SK-N-SH (cell line): Measurements from ENCODE around the gene ZNF746. TPM values are rescaled to one million over a fixed set of nuclear protein-coding genes. Genes with fewer than 3 reads are reported as not detected.

ENCODE experiments used
- CTCF ChIA-PET: fragments of 300-600, 350-600 bp; formaldehyde crosslinking; extraction: SDS; loops from one replicate; lab custom pipeline; 2021; lab: Yijun Ruan, JAX
- POLR2A ChIA-PET: fragments of 350-600 bp; sonication (Branson Sonifier 250); formaldehyde crosslinking; extraction: SDS; loops from one replicate; lab custom pipeline; 2020; ENCODE audit warnings: antibody characterized with exemption, inconsistent platforms; lab: Yijun Ruan, JAX
- DNase-seq: peaks from one replicate; pipeline ENCODE4 v3.0.0; 2012
- H2AFZ ChIP-seq: fragments of 200-600 bp; sonication (generic); 2 replicates; pipeline ENCODE4 v1.8.1; 2016; ENCODE audit warnings: antibody characterized with exemption, mild to moderate bottlenecking, low read depth
- H3F3A ChIP-seq: fragments of 200-600 bp; sonication (generic); replicated peaks from 2 replicates; pipeline ENCODE3; 2016; ENCODE audit warnings: antibody characterized with exemption, mild to moderate bottlenecking; ENCODE audit not compliant: insufficient read depth
- H3K27ac ChIP-seq, 2 experiments: fragments of 200-500 bp in 1 of 2; fragments of 200-600 bp in 1 of 2; sonication (Bioruptor generic) in 1 of 2; sonication (generic), shearing (Covaris generic) in 1 of 2; 2 replicates each; pipeline versions ENCODE4 v1.5.1 to v1.6.1; 2014 to 2016; ENCODE audit warnings: low read depth in 2 of 2, inconsistent platforms in 1 of 2, low read length in 1 of 2, mild to moderate bottlenecking in 1 of 2, mixed read lengths in 1 of 2
- H3K27me3 ChIP-seq: fragments of 200-600 bp; sonication (generic), shearing (Covaris generic); 2 replicates; pipeline ENCODE4 v1.6.1; 2016; ENCODE audit warnings: mixed run types; ENCODE audit not compliant: insufficient read depth
- H3K36me3 ChIP-seq, 2 experiments: fragments of 200-500 bp in 1 of 2; fragments of 200-600 bp in 1 of 2; sonication (Bioruptor generic) in 1 of 2; sonication (generic) in 1 of 2; replicated peaks in 1 of 2; 2 replicates each; pipeline versions ENCODE3 to v1.5.1; 2014 to 2016; ENCODE audit warnings: low read length in 1 of 2, mild to moderate bottlenecking in 1 of 2; ENCODE audit not compliant: insufficient read depth in 2 of 2, control insufficient read depth in 1 of 2
- H3K4me1 ChIP-seq, 2 experiments: fragments of 200-500 bp in 1 of 2; fragments of 200-600 bp in 1 of 2; sonication (Bioruptor generic) in 1 of 2; sonication (generic), shearing (Covaris generic) in 1 of 2; 2 replicates each; pipeline versions ENCODE4 v1.5.1 to v1.6.1; 2014 to 2016; ENCODE audit warnings: low read depth in 1 of 2, low read length in 1 of 2, mixed run types in 1 of 2; ENCODE audit not compliant: insufficient read depth in 2 of 2, control insufficient read depth in 1 of 2
- H3K4me2 ChIP-seq: fragments of 200-600 bp; sonication (generic), shearing (Covaris generic); 2 replicates; pipeline ENCODE4 v1.6.1; 2017; ENCODE audit warnings: mixed run types
- H3K4me3 ChIP-seq, 2 experiments: fragments of 200-500 bp in 1 of 2; fragments of 200-600 bp in 1 of 2; sonication (Bioruptor generic) in 1 of 2; sonication (generic), shearing (Covaris generic) in 1 of 2; 2 replicates each; pipeline versions ENCODE4 v1.5.1 to v1.8.1; 2014 to 2016; ENCODE audit warnings: low read depth in 2 of 2, inconsistent platforms in 1 of 2, low read length in 1 of 2, mild to moderate bottlenecking in 1 of 2, mixed read lengths in 1 of 2, moderate library complexity in 1 of 2
- H3K79me2 ChIP-seq: fragments of 200-600 bp; sonication (generic); 2 replicates; pipeline ENCODE4 v1.8.1; 2017; ENCODE audit warnings: mild to moderate bottlenecking; ENCODE audit not compliant: insufficient read depth
- H3K9ac ChIP-seq: fragments of 200-600 bp; sonication (generic); 2 replicates; pipeline ENCODE4 v1.6.1; 2017; ENCODE audit warnings: mixed run types
- H3K9me2 ChIP-seq: fragments of 200-600 bp; sonication (generic); 2 replicates; pipeline ENCODE4 v1.6.1; 2017; ENCODE audit warnings: mixed run types
- H3K9me3 ChIP-seq: fragments of 200-600 bp; sonication (generic); 2 replicates; pipeline ENCODE4 v1.6.1; 2017; ENCODE audit warnings: mixed run types, mild to moderate bottlenecking, moderate library complexity
- H4K20me1 ChIP-seq: fragments of 200-600 bp; sonication (generic); 2 replicates; pipeline ENCODE4 v1.6.1; 2017; ENCODE audit warnings: mild to moderate bottlenecking, mixed run types; ENCODE audit not compliant: insufficient read depth
- CHD2 ChIP-seq: fragments of 150-350 bp; IDR thresholded peaks from 2 replicates; pipeline ENCODE4 v1.6.1; 2018; ENCODE audit warnings: low read length; ENCODE audit not compliant: partially characterized antibody
- CTCF ChIP-seq: fragments of 200-600 bp; sonication (generic); IDR thresholded peaks from 2 replicates; pipeline ENCODE4 v1.6.1; 2017; ENCODE audit warnings: antibody characterized with exemption, mild to moderate bottlenecking, moderate library complexity
- FOXM1 ChIP-seq: IDR thresholded peaks from 2 replicates; pipeline ENCODE4 v1.4.0; 2012; ENCODE audit warnings: low read depth, mild to moderate bottlenecking
- JUND ChIP-seq: IDR thresholded peaks from 2 replicates; pipeline ENCODE4 v1.4.0; 2012
- MAX ChIP-seq: IDR thresholded peaks from 2 replicates; pipeline ENCODE4 v1.4.0; 2012; ENCODE audit warnings: low read depth
- MXI1 ChIP-seq: IDR thresholded peaks from 2 replicates; pipeline ENCODE4 v1.6.1; 2012; ENCODE audit warnings: mild to moderate bottlenecking, low read depth, low read length, improper control_type of control experiment
- NRF1 ChIP-seq: IDR thresholded peaks from 2 replicates; pipeline ENCODE4 v1.6.1; 2012; ENCODE audit warnings: low read depth, mild to moderate bottlenecking, low read length
- POLR2AphosphoS5 ChIP-seq: IDR thresholded peaks from 2 replicates; pipeline ENCODE4 v1.6.1; 2012; ENCODE audit warnings: low read depth, low read length
- RAD21 ChIP-seq: IDR thresholded peaks from 2 replicates; pipeline ENCODE4 v1.6.1; 2012; ENCODE audit warnings: mild to moderate bottlenecking, low read length
- RCOR1 ChIP-seq: fragments of 150-350 bp; IDR thresholded peaks from 2 replicates; pipeline ENCODE4 v1.6.1; 2017; ENCODE audit warnings: antibody characterized with exemption, low read length
- REST ChIP-seq: IDR thresholded peaks from 2 replicates; pipeline ENCODE4 v1.6.1; 2012; ENCODE audit warnings: mild to moderate bottlenecking, low read depth, low read length, moderate library complexity
- RXRA ChIP-seq: IDR thresholded peaks from 2 replicates; pipeline ENCODE4 v1.4.0; 2012; ENCODE audit warnings: low read depth, mild to moderate bottlenecking, borderline replicate concordance
- SIN3A ChIP-seq: IDR thresholded peaks from 2 replicates; pipeline ENCODE4 v1.6.1; 2012; ENCODE audit warnings: low read depth, mild to moderate bottlenecking, low read length, moderate library complexity, borderline replicate concordance
- SMC3 ChIP-seq: IDR thresholded peaks from 2 replicates; pipeline ENCODE4 v1.6.1; 2012; ENCODE audit warnings: low read depth, low read length, improper control_type of control experiment
- TAF1 ChIP-seq: IDR thresholded peaks from 2 replicates; pipeline ENCODE4 v1.6.1; 2012; ENCODE audit warnings: low read depth, mild to moderate bottlenecking, low read length, moderate library complexity, borderline replicate concordance
- USF2 ChIP-seq: fragments of 150-350 bp; IDR thresholded peaks from 2 replicates; pipeline ENCODE4 v1.6.1; 2017; ENCODE audit warnings: antibody characterized with exemption, low read length, low read depth, borderline replicate concordance
- WGBS: methylation state at CpG from one replicate; pipeline ENCODE4 v1.1.6; 2017; ENCODE audit warnings: low lambda C conversion rate; 5-methylcytosine and 5-hydroxymethylcytosine counted together
- polyA plus RNA-seq, 3 experiments: library from polyadenylated mRNA; depleted of rRNA; stranded (reverse); fragments of >200 nt; gene quantifications; 2 replicates each; pipeline ENCODE4 v1.2.3, GENCODE V29; 2012

Gene ZNF746
- polyA plus RNA-seq (2012; rRNA removed) = 8.4 and 11.1 TPM in 2 replicates
- polyA plus RNA-seq (2012; cell fraction: cytosol; rRNA removed) = 5.5 and 7.5 TPM in 2 replicates
- polyA plus RNA-seq (2012; cell fraction: nucleus; rRNA removed) = 25.3 and 28.2 TPM in 2 replicates

- peak within 1 kb of the TSS; percentile 80 for H3K9ac ChIP-seq
- peaks cover 10 to 12% of the 10 kb centered on the region in 2 experiments for H3K4me1 ChIP-seq
- peaks cover 15 to 17% of the 10 kb centered on the region in 2 experiments for H3K36me3 ChIP-seq
- WGBS = 1% methylated on average over 24 of the region's 109 CpGs
- peaks cover 18% of the 10 kb centered on the region for H4K20me1 ChIP-seq
- H2AFZ ChIP-seq = peak within 1 kb of the TSS; percentile 83
- peak within 1 kb of the TSS; percentile 91 for H3K4me2 ChIP-seq
- peak; percentile 99 for DNase-seq
- H3K4me3 ChIP-seq = peak within 1 kb of the TSS; percentile 93 to 97
- H3K79me2 ChIP-seq = peaks cover 27% of the 10 kb centered on the region
- H3K9me2 ChIP-seq = no peaks in the 10 kb centered on the region
- no peak for TF ChIP-seq USF2
- peak; percentile 69 for TF ChIP-seq RAD21
- TF ChIP-seq SMC3 = peak; percentile 60
- peak; percentile 43; the same call in 1 of the 2 replicates for TF ChIP-seq POLR2AphosphoS5
- TF ChIP-seq REST = 0 out of 2 replicates have a peak, but pooled peaks have one; percentile 75
- TF ChIP-seq TAF1 = 0 out of 2 replicates have a peak, but pooled peaks have one; percentile 61
- peak; percentile 52; the same call in 1 of the 2 replicates for TF ChIP-seq RCOR1
- peak; percentile 59 for TF ChIP-seq CHD2
- TF ChIP-seq CTCF = peak; percentile 39; the same call in 1 of the 2 replicates
- no peak for TF ChIP-seq RXRA
- peak; percentile 68; the same call in 1 of the 2 replicates for TF ChIP-seq SIN3A
- no peak for TF ChIP-seq JUND
- TF ChIP-seq FOXM1 = no peak
- peak; percentile 20; the same call in 1 of the 2 replicates for TF ChIP-seq MXI1
- peak; percentile 35; the same call in 1 of the 2 replicates for TF ChIP-seq NRF1
- 0 out of 2 replicates have a peak, but pooled peaks have one; percentile 54 for TF ChIP-seq MAX
- peak within 1 kb of the TSS; percentile 56 to 71 for H3K27ac ChIP-seq
- no peaks in the 10 kb centered on the region for H3K9me3 ChIP-seq
- POLR2A ChIA-PET = no interaction called here
- H3F3A ChIP-seq = peaks cover 5% of the 10 kb centered on the region
- no peaks in the 10 kb centered on the region for H3K27me3 ChIP-seq
- CTCF ChIA-PET = no interaction called here
Measured at GRCh38 chr7:149497467-149498261, at the start of gene ZNF746. Gene ZNF746, minus strand, starts transcription at chr7:149497809. Its CDS starts 273 bp downstream, at chr7:149497536.
